ENCODE measurements around the gene GNE.

GNE gene

GRCh38 chr9:36211510-36211909, 46.7 kb downstream of the GNE start:
- Histone ChIP-seq H3K4me3 (ENCODE audit: low read length) (no peak overlapping the region), H3K4me1 (ENCODE audit: control insufficient read depth, insufficient read depth, low read length) (no peaks in the 10 kb centered on the region), H3K36me3 (ENCODE audit: control insufficient read depth, insufficient read depth, low read length) (peaks cover 27% of the 10 kb centered on the region), H3K27ac (ENCODE audit: low read length) (no peak overlapping the region), H3K9me3 (ENCODE audit: control insufficient read depth, insufficient read depth, low read length) (no peaks in the 10 kb centered on the region), H3K27me3 (ENCODE audit: control insufficient read depth, insufficient read depth, low read length) (no peaks in the 10 kb centered on the region)
- no peak for DNase-seq (ENCODE audit: low read depth, low spot score)
- WGBS (ENCODE audit: insufficient coverage, insufficient read length), result no CpG with 5 or more reads among the region's 7 CpGs

- no peak for DNase-seq (ENCODE audit: low read depth, low spot score)
- no peaks in the 10 kb centered on the region for H3K27me3 ChIP-seq (ENCODE audit: control insufficient read depth, insufficient read depth, low read length)
- no peaks in the 10 kb centered on the region for H3K9me3 ChIP-seq (ENCODE audit: control insufficient read depth, insufficient read depth, low read length)
- H3K4me1 ChIP-seq (ENCODE audit: control insufficient read depth, insufficient read depth, low read length), result no peaks in the 10 kb centered on the region
- H3K27ac ChIP-seq (ENCODE audit: low read length), result no peak overlapping the region
- H3K36me3 ChIP-seq (ENCODE audit: control insufficient read depth, insufficient read depth, low read length), result peaks cover 31% of the 10 kb centered on the region
- WGBS (ENCODE audit: insufficient coverage, insufficient read length), result no CpG with 5 or more reads among the region's 8 CpGs
- no peak overlapping the region for H3K4me3 ChIP-seq (ENCODE audit: low read length)
Observed at GRCh38 chr9:36210722-36211121, 47.5 kb downstream of the GNE start.

- no peak for DNase-seq (ENCODE audit: low read depth, low spot score)
- H3K27ac ChIP-seq (ENCODE audit: low read length), result no peak overlapping the region
- no peak overlapping the region for H3K4me3 ChIP-seq (ENCODE audit: low read length)
- peaks cover 41% of the 10 kb centered on the region for H3K36me3 ChIP-seq (ENCODE audit: control insufficient read depth, insufficient read depth, low read length)
- WGBS (ENCODE audit: insufficient coverage, insufficient read length), result no CpG with 5 or more reads among the region's 10 CpGs
- H3K4me1 ChIP-seq (ENCODE audit: control insufficient read depth, insufficient read depth, low read length), result no peaks in the 10 kb centered on the region
- no peaks in the 10 kb centered on the region for H3K9me3 ChIP-seq (ENCODE audit: control insufficient read depth, insufficient read depth, low read length)
- no peaks in the 10 kb centered on the region for H3K27me3 ChIP-seq (ENCODE audit: control insufficient read depth, insufficient read depth, low read length)
Observed at GRCh38 chr9:36208521-36209253, 49.6 kb downstream of the GNE start.

- no CpG with 5 or more reads among the region's 1 CpG for WGBS (ENCODE audit: insufficient coverage, insufficient read length)
- Histone ChIP-seq H3K27ac (ENCODE audit: low read length) (no peak overlapping the region), H3K4me1 (ENCODE audit: control insufficient read depth, insufficient read depth, low read length) (no peaks in the 10 kb centered on the region), H3K4me3 (ENCODE audit: low read length) (no peak overlapping the region), H3K36me3 (ENCODE audit: control insufficient read depth, insufficient read depth, low read length) (peaks cover 41% of the 10 kb centered on the region), H3K27me3 (ENCODE audit: control insufficient read depth, insufficient read depth, low read length) (no peaks in the 10 kb centered on the region), H3K9me3 (ENCODE audit: control insufficient read depth, insufficient read depth, low read length) (no peaks in the 10 kb centered on the region)
- DNase-seq (ENCODE audit: low read depth, low spot score), result no peak
Observed at GRCh38 chr9:36207546-36208012, 50.7 kb downstream of the GNE start.

- WGBS (ENCODE audit: insufficient coverage, insufficient read length), result no CpG with 5 or more reads among the region's 4 CpGs
- no peaks in the 10 kb centered on the region for H3K4me1 ChIP-seq (ENCODE audit: control insufficient read depth, insufficient read depth, low read length)
- no peak overlapping the region for H3K27ac ChIP-seq (ENCODE audit: low read length)
- no peak overlapping the region for H3K4me3 ChIP-seq (ENCODE audit: low read length)
- no peaks in the 10 kb centered on the region for H3K27me3 ChIP-seq (ENCODE audit: control insufficient read depth, insufficient read depth, low read length)
- DNase-seq (ENCODE audit: low read depth, low spot score), result no peak
- H3K9me3 ChIP-seq (ENCODE audit: control insufficient read depth, insufficient read depth, low read length), result no peaks in the 10 kb centered on the region
- H3K36me3 ChIP-seq (ENCODE audit: control insufficient read depth, insufficient read depth, low read length), result peaks cover 45% of the 10 kb centered on the region
Observed at GRCh38 chr9:36207016-36207415, 51.2 kb downstream of the GNE start.

- no peaks in the 10 kb centered on the region for H3K4me1 ChIP-seq (ENCODE audit: control insufficient read depth, insufficient read depth, low read length)
- no peaks in the 10 kb centered on the region for H3K9me3 ChIP-seq (ENCODE audit: control insufficient read depth, insufficient read depth, low read length)
- no peak overlapping the region for H3K27ac ChIP-seq (ENCODE audit: low read length)
- no peak for DNase-seq (ENCODE audit: low read depth, low spot score)
- WGBS (ENCODE audit: insufficient coverage, insufficient read length), result no CpG with 5 or more reads among the region's 11 CpGs
- peaks cover 38% of the 10 kb centered on the region for H3K36me3 ChIP-seq (ENCODE audit: control insufficient read depth, insufficient read depth, low read length)
- H3K27me3 ChIP-seq (ENCODE audit: control insufficient read depth, insufficient read depth, low read length), result no peaks in the 10 kb centered on the region
- H3K4me3 ChIP-seq (ENCODE audit: low read length), result no peak overlapping the region
Observed at GRCh38 chr9:36204906-36205547, 53.2 kb downstream of the GNE start.

- DNase-seq (ENCODE audit: low read depth, low spot score), result no peak
- peaks cover 7% of the 10 kb centered on the region; the same call in 1 of the 2 replicates for H3K36me3 ChIP-seq (ENCODE audit: control insufficient read depth, insufficient read depth, low read length)
- 0 out of 2 replicates have a peak, but pooled peaks cover 1% of the 10 kb centered on the region for H3K4me1 ChIP-seq (ENCODE audit: control insufficient read depth, insufficient read depth, low read length)
- H3K9me3 ChIP-seq (ENCODE audit: control insufficient read depth, insufficient read depth, low read length), result no peaks in the 10 kb centered on the region
- no peak overlapping the region for H3K4me3 ChIP-seq (ENCODE audit: low read length)
- no peak overlapping the region for H3K27ac ChIP-seq (ENCODE audit: low read length)
- no CpG with 5 or more reads among the region's 4 CpGs for WGBS (ENCODE audit: insufficient coverage, insufficient read length)
- H3K27me3 ChIP-seq (ENCODE audit: control insufficient read depth, insufficient read depth, low read length), result no peaks in the 10 kb centered on the region
Observed at GRCh38 chr9:36194326-36195000, 63.8 kb downstream of the GNE start.

- no peak for DNase-seq (ENCODE audit: low read depth, low spot score)
- Histone ChIP-seq H3K4me1 (ENCODE audit: control insufficient read depth, insufficient read depth, low read length) (0 out of 2 replicates have a peak, but pooled peaks cover 1% of the 10 kb centered on the region), H3K4me3 (ENCODE audit: low read length) (no peak overlapping the region), H3K36me3 (ENCODE audit: control insufficient read depth, insufficient read depth, low read length) (0 out of 2 replicates have a peak, but pooled peaks cover under 1% of the 10 kb centered on the region), H3K9me3 (ENCODE audit: control insufficient read depth, insufficient read depth, low read length) (no peaks in the 10 kb centered on the region), H3K27me3 (ENCODE audit: control insufficient read depth, insufficient read depth, low read length) (no peaks in the 10 kb centered on the region), H3K27ac (ENCODE audit: low read length) (no peak overlapping the region)
- WGBS (ENCODE audit: insufficient coverage, insufficient read length), result no CpG with 5 or more reads among the region's 3 CpGs
Observed at GRCh38 chr9:36193023-36193422, 65.2 kb downstream of the GNE start.

- H3K27ac ChIP-seq (ENCODE audit: low read length), result no peak overlapping the region
- no peaks in the 10 kb centered on the region for H3K27me3 ChIP-seq (ENCODE audit: control insufficient read depth, insufficient read depth, low read length)
- no CpG with 5 or more reads among the region's 4 CpGs for WGBS (ENCODE audit: insufficient coverage, insufficient read length)
- DNase-seq (ENCODE audit: low read depth, low spot score), result no peak
- no peak overlapping the region; the same call in 1 of the 2 replicates for H3K4me3 ChIP-seq (ENCODE audit: low read length)
- 0 out of 2 replicates have a peak, but pooled peaks cover 1% of the 10 kb centered on the region for H3K4me1 ChIP-seq (ENCODE audit: control insufficient read depth, insufficient read depth, low read length)
- no peaks in the 10 kb centered on the region for H3K9me3 ChIP-seq (ENCODE audit: control insufficient read depth, insufficient read depth, low read length)
- no peaks in the 10 kb centered on the region for H3K36me3 ChIP-seq (ENCODE audit: control insufficient read depth, insufficient read depth, low read length)
Observed at GRCh38 chr9:36192196-36192595, 66.1 kb downstream of the GNE start.

GRCh38 chr9:36191686-36192085, 66.6 kb downstream of the GNE start:
- Histone ChIP-seq H3K36me3 (ENCODE audit: control insufficient read depth, insufficient read depth, low read length) (no peaks in the 10 kb centered on the region), H3K27ac (ENCODE audit: low read length) (no peak overlapping the region), H3K4me1 (ENCODE audit: control insufficient read depth, insufficient read depth, low read length) (0 out of 2 replicates have a peak, but pooled peaks cover 1% of the 10 kb centered on the region), H3K4me3 (ENCODE audit: low read length) (peak overlapping the region; percentile 94; the same call in 1 of the 2 replicates), H3K27me3 (ENCODE audit: control insufficient read depth, insufficient read depth, low read length) (no peaks in the 10 kb centered on the region), H3K9me3 (ENCODE audit: control insufficient read depth, insufficient read depth, low read length) (no peaks in the 10 kb centered on the region)
- DNase-seq (ENCODE audit: low read depth, low spot score), result no peak
- no CpG with 5 or more reads among the region's 7 CpGs for WGBS (ENCODE audit: insufficient coverage, insufficient read length)

Data from iPS DF 6.9 (cell line).